Testis (tissue), 3 donors: Measurements from ENCODE around the gene RBM42. TPM values are rescaled to one million over a fixed set of nuclear protein-coding genes. Genes with fewer than 3 reads are reported as not detected.
"Not testable (repeated sequence)": the region's sequence is repeated elsewhere in the genome, so short reads cannot be mapped to it uniquely, and the experiment has no call there.

Experiments used
- DNase-seq: peaks from one replicate; pipeline ENCODE4 v3.0.0-alpha.2; 2019
- H3K27ac ChIP-seq, 2 donors: fragments of 200-600 bp; sonication (generic); one replicate each; pipeline ENCODE4 v1.5.1; 2019
- H3K27me3 ChIP-seq: fragments of 200-600 bp; sonication (generic); one replicate; pipeline ENCODE4 v1.5.1; 2019
- H3K36me3 ChIP-seq: fragments of 200-600 bp; sonication (generic); one replicate; pipeline ENCODE4 v1.5.1; 2017; ENCODE audit warnings: low read depth; ENCODE audit errors: missing control alignments
- H3K4me1 ChIP-seq: fragments of 200-600 bp; sonication (generic); one replicate; pipeline ENCODE4 v1.5.1; 2019
- H3K4me3 ChIP-seq, 2 donors: fragments of 200-600 bp; sonication (generic); one replicate each; pipeline ENCODE4 v1.5.1; 2017 to 2019
- H3K9me3 ChIP-seq: fragments of 200-600 bp; sonication (generic); one replicate; pipeline ENCODE4 v1.5.1; 2017
- POLR2A ChIP-seq: fragments of 450-650 bp; IDR thresholded peaks from one replicate; pipeline ENCODE4 v1.6.1; 2017; ENCODE audit warnings: antibody characterized with exemption, mild to moderate bottlenecking, moderate library complexity
- WGBS, 2 donors: methylation state at CpG; one replicate each; pipeline ENCODE4 v1.1.5; 2018; 5-methylcytosine and 5-hydroxymethylcytosine counted together
- intact Hi-C: fragments of 100-400 bp; cut with DNase I; formaldehyde crosslinking; loops from one replicate; pipeline ENCODE4 v1.15.1; 2023; ENCODE audit warnings: low total_unique reads
- polyA plus RNA-seq: library from polyadenylated mRNA; stranded (reverse); fragments of 350-450 nt; fragmentation: Illumina TruSeq; extraction: RNeasy Lipid Tissue Mini Kit (QIAGEN cat#74804); gene quantifications from one replicate; pipeline ENCODE4 v1.2.3, GENCODE V29; 2014; ENCODE audit warnings: low read depth, low replicate concordance; ENCODE audit not compliant: insufficient read depth
- total RNA-seq, 2 donors: library from RNA; depleted of rRNA; stranded (reverse); fragments of >200 nt; gene quantifications; one replicate each; pipeline ENCODE4 v1.2.3, GENCODE V29; 2016
- TF ChIP-seq, protein P1 (sequence below), 3 experiments: fragments of 450-650 bp in 2 of 3; fragments of 200-600 bp in 1 of 3; sonication (generic) in 1 of 3; IDR thresholded peaks; one replicate each; pipeline ENCODE4 v1.5.1; 2016 to 2019; ENCODE audit warnings: antibody characterized with exemption in 3 of 3, mild to moderate bottlenecking in 2 of 3, moderate library complexity in 1 of 3

The RBM42 gene
- total and polyA plus RNA-seq, 3 donors from 2014 or later: 64.2 to 109 (median 105) TPM

DNA sequence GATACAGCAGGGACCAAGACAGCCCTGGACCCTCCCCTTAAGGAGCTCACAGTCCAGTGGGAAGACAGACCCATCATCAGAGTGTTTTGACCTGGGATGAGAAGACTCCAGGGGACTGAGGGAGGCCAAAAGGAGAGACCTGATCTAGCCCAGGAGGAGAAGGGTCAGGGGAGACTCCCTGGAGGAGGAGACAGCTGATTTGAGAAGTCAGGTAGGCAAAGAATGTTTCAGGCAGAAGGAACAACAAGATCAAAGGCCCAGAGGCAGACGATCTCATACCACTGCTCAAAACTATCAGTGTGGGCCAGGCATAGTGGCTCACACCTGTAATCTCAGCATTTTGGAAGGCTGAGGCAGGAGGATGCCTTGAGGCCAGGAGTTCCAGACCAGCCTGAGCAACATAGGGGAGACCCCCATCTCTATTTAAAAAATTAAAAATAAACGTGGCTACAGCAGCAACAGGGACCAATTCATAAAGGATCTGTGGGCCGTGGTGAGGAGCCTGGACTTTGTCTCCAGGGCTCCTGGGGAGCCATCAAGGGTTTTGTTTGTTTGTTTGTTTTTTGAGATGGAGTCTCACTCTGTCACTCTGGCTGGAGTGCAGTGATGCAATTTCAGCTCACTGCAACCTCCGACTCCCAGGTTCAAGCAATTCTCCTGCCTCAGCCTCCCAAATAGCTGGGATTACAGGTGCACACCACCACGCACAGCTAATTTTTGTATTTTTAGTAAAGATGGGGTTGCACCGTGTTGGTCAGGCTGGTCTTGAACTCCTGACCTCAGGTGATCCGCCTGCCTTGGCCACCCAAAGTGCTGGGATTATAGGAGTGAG, 17.1 kb downstream of the RBM42 start:
- no peaks in the 10 kb centered on the region for H3K27me3 ChIP-seq
- no peak for DNase-seq
- H3K9me3 ChIP-seq: no peaks in the 10 kb centered on the region
- WGBS, 2 donors: 65 to 74% methylated on average over 7 of the region's 7 CpGs
- intact Hi-C loops: loop anchor here (10.0 kb wide), 1 partner anchor 101 kb away; the partner anchor contains the start of gene TMEM147
- peaks cover 8% of the 10 kb centered on the region for H3K4me1 ChIP-seq
- no peak overlapping the region for H3K4me3 ChIP-seq
- peak overlapping the region in 1 of 2 donors; percentile 78 for H3K27ac ChIP-seq
- TF ChIP-seq, protein P1, sequence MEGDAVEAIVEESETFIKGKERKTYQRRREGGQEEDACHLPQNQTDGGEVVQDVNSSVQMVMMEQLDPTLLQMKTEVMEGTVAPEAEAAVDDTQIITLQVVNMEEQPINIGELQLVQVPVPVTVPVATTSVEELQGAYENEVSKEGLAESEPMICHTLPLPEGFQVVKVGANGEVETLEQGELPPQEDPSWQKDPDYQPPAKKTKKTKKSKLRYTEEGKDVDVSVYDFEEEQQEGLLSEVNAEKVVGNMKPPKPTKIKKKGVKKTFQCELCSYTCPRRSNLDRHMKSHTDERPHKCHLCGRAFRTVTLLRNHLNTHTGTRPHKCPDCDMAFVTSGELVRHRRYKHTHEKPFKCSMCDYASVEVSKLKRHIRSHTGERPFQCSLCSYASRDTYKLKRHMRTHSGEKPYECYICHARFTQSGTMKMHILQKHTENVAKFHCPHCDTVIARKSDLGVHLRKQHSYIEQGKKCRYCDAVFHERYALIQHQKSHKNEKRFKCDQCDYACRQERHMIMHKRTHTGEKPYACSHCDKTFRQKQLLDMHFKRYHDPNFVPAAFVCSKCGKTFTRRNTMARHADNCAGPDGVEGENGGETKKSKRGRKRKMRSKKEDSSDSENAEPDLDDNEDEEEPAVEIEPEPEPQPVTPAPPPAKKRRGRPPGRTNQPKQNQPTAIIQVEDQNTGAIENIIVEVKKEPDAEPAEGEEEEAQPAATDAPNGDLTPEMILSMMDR (IDR thresholded peaks at IDR 0.05): no peak
- TF ChIP-seq POLR2A: no peak
- no peaks in the 10 kb centered on the region for H3K36me3 ChIP-seq

GRCh38 chr19:35648017-35648961, 19.5 kb downstream of the RBM42 start, which contains the start of gene COX6B1:
Gene COX6B1 (plus strand): TSS chr19:35648323. CDS start chr19:35651244, 2,921 bp downstream.
- intact Hi-C loops: loop anchor here (10.0 kb wide), 1 partner anchor 103 kb away; the partner anchor contains the start of gene TMEM147
- no peak for TF ChIP-seq POLR2A
- TF ChIP-seq, protein P1 (IDR thresholded peaks at IDR 0.05): no peak
- H3K4me1 ChIP-seq: peaks cover 8% of the 10 kb centered on the region
- H3K9me3 ChIP-seq: no peaks in the 10 kb centered on the region
- H3K27me3 ChIP-seq: no peaks in the 10 kb centered on the region
- H3K4me3 ChIP-seq: peak within 1 kb of the TSS; percentile 78 to 96
- H3K36me3 ChIP-seq: no peaks in the 10 kb centered on the region
- peak; percentile 98 for DNase-seq
- peak within 1 kb of the TSS; percentile 65 to 69 for H3K27ac ChIP-seq
- 0 to 1% methylated on average over 38 to 46 of the region's 46 CpGs for WGBS, 2 donors

- H3K4me1 ChIP-seq: peaks cover 8% of the 10 kb centered on the region
- TF ChIP-seq POLR2A: no peak
- TF ChIP-seq, protein P1 (IDR thresholded peaks at IDR 0.05): no peak
- no peak overlapping the region for H3K27ac ChIP-seq
- no peak for DNase-seq
- H3K9me3 ChIP-seq: no peaks in the 10 kb centered on the region
- H3K36me3 ChIP-seq: no peaks in the 10 kb centered on the region
- intact Hi-C loops: no loop called here
- H3K27me3 ChIP-seq: no peaks in the 10 kb centered on the region
- WGBS, 2 donors: 67 to 79% methylated on average over 9 of the region's 9 CpGs
- H3K4me3 ChIP-seq: no peak overlapping the region
These were observed 21.7 kb downstream of the RBM42 start for GRCh38 chr19:35650581-35650980.

DNA sequence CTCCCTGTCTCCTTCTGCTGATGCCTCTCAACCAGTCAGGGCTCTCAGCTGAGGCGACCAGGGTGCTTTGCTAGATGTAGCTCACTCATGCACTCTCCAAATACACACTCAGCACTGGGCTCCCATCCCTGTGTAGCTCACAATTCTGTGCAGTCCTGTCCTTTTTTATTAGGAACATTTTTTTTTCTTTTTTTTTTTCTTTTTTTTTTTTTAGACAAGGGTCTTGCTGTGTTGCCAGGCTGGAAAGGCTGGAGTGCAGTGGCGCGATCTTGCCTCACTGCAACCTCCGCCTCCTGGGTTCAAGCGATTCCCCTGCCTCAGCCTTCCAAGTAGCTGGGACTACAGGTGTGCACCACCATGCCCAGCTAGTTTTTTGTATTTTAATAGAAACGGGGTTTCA, 26.0 kb downstream of the RBM42 start:
- WGBS, 2 donors: 97 to 98% methylated on average over 4 to 6 of the region's 6 CpGs
- H3K27me3 ChIP-seq, H3K9me3 ChIP-seq, H3K36me3 ChIP-seq, DNase-seq, intact Hi-C loops, H3K4me3 ChIP-seq, H3K27ac ChIP-seq, H3K4me1 ChIP-seq: not testable (repeated sequence)

GRCh38 chr19:35655600-35655999, 26.8 kb downstream of the RBM42 start:
- no peak for DNase-seq
- WGBS, 2 donors: 94 to 95% methylated on average over 4 of the region's 4 CpGs
- no peaks in the 10 kb centered on the region for H3K9me3 ChIP-seq
- no peaks in the 10 kb centered on the region for H3K4me1 ChIP-seq
- no peaks in the 10 kb centered on the region for H3K36me3 ChIP-seq
- TF ChIP-seq POLR2A: no peak
- TF ChIP-seq, protein P1 (IDR thresholded peaks at IDR 0.05): no peak
- no peak overlapping the region for H3K27ac ChIP-seq
- H3K27me3 ChIP-seq: no peaks in the 10 kb centered on the region
- no peak overlapping the region for H3K4me3 ChIP-seq
- intact Hi-C loops: no loop called here
